ENCODE results near the gene CTDSPL. TPM values are rescaled to one million over a fixed set of nuclear protein-coding genes. Genes with fewer than 3 reads are reported as not detected.

Gene CTDSPL
- total and polyA plus RNA-seq, 4 donors, result 8.4 to 17.2 (median 14.2) TPM

GRCh38 chr3:37899101-37899707 lies 37.5 kb downstream of the CTDSPL start:
- Histone ChIP-seq H3K9me3 (ENCODE audit: control insufficient read depth in 4 of 4, low read length in 3 of 4) (no peaks in the 10 kb centered on the region), H3K4me1 (ENCODE audit: control insufficient read depth in 4 of 4, insufficient read depth in 4 of 4, low read length in 3 of 4) (peaks cover 0 to 8% (median 3%) of the 10 kb centered on the region in 4 donors), H3K4me3 (ENCODE audit: low read depth in 1 of 3, low read length in 3 of 3) (no peak overlapping the region), H3K36me3 (ENCODE audit: control insufficient read depth in 4 of 4, insufficient read depth in 3 of 4, low read depth in 1 of 4, low read length in 3 of 4) (no peaks in the 10 kb centered on the region), H3K9ac (ENCODE audit: low read depth in 1 of 2, low read length in 2 of 2) (no peak overlapping the region), H3K27ac (ENCODE audit: low read depth in 1 of 2, low read length in 2 of 2) (no peak overlapping the region), H3K27me3 (ENCODE audit: control insufficient read depth in 4 of 4, insufficient read depth in 4 of 4, low read length in 3 of 4) (no peaks in the 10 kb centered on the region)
- 85% methylated on average over 3 of the region's 3 CpGs for WGBS
- no peak for TF ChIP-seq GABPA (IDR thresholded peaks at IDR 0.05 in 1 of 2, conservative IDR thresholded peaks at IDR 0.05 in 1 of 2)
- no peak for TF ChIP-seq ATF3 (IDR thresholded peaks at IDR 0.05)
- TF ChIP-seq SP1 (IDR thresholded peaks at IDR 0.05), result no peak
- no peak for TF ChIP-seq TAF1 (conservative IDR thresholded peaks at IDR 0.05)
- no peak for TF ChIP-seq EGR1 (IDR thresholded peaks at IDR 0.05; ENCODE audit: low read depth in 2 of 2)
- no peak for TF ChIP-seq REST (IDR thresholded peaks at IDR 0.05)
- TF ChIP-seq JUND (IDR thresholded peaks at IDR 0.05), result no peak
- no peak for TF ChIP-seq CTCF (IDR thresholded peaks at IDR 0.05; ENCODE audit: low read depth, low read length, missing input control)
- TF ChIP-seq YY1 (IDR thresholded peaks at IDR 0.05), result no peak
- no peak for TF ChIP-seq FOXA2 (IDR thresholded peaks at IDR 0.05)
- TF ChIP-seq NR2F2 (IDR thresholded peaks at IDR 0.05), result no peak
- TF ChIP-seq RAD21 (IDR thresholded peaks at IDR 0.05), result no peak
- TF ChIP-seq MAX (IDR thresholded peaks at IDR 0.05), result no peak
- no peak for TF ChIP-seq HNF4G (IDR thresholded peaks at IDR 0.05)
- TF ChIP-seq ZBTB33 (IDR thresholded peaks at IDR 0.05), result no peak
- DNase-seq (ENCODE audit: low spot score), result no peak
